ENCODE measurements around the gene EFCC1.

DNA sequence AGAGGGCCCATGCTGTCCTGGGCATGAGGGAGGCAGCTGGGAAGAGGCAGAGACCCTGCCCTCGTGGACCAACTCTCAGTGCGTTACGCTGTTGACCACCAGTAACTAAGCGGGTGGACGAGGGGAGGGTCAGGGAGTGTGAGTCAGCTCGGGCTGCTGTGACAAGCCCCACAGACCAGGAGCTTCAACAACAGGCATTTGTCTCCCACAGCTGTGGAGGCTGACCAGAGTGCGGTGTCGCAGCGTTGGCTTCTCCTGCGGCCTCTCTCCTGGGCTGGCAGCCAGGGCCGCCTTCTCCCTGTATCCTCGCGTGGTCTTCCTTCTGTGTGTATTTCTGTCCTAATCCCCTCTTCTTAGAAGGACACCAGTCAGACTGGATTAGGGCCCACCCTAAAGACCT lies 13.0 kb downstream of the EFCC1 start:
- TF ChIP-seq, protein P1, sequence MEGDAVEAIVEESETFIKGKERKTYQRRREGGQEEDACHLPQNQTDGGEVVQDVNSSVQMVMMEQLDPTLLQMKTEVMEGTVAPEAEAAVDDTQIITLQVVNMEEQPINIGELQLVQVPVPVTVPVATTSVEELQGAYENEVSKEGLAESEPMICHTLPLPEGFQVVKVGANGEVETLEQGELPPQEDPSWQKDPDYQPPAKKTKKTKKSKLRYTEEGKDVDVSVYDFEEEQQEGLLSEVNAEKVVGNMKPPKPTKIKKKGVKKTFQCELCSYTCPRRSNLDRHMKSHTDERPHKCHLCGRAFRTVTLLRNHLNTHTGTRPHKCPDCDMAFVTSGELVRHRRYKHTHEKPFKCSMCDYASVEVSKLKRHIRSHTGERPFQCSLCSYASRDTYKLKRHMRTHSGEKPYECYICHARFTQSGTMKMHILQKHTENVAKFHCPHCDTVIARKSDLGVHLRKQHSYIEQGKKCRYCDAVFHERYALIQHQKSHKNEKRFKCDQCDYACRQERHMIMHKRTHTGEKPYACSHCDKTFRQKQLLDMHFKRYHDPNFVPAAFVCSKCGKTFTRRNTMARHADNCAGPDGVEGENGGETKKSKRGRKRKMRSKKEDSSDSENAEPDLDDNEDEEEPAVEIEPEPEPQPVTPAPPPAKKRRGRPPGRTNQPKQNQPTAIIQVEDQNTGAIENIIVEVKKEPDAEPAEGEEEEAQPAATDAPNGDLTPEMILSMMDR (IDR thresholded peaks at IDR 0.05 in 2 of 3, conservative IDR thresholded peaks at IDR 0.05 in 1 of 3; ENCODE audit: borderline replicate concordance in 1 of 3, insufficient read depth in 1 of 3, low read depth in 2 of 3, low read length in 2 of 3): no peak
- TF ChIP-seq EZH2 (IDR thresholded peaks at IDR 0.05) (no peak), EGR1 (IDR thresholded peaks at IDR 0.05; ENCODE audit: low read depth) (no peak), POLR2AphosphoS5 (IDR thresholded peaks at IDR 0.05; ENCODE audit: low read depth, low read length) (no peak), ZFX (IDR thresholded peaks at IDR 0.05) (no peak), YY1 (IDR thresholded peaks at IDR 0.05; ENCODE audit: extremely low read depth, insufficient replicate concordance, low read depth, low read length) (no peak), SIN3A (IDR thresholded peaks at IDR 0.05; ENCODE audit: low read depth) (no peak), RAD21 (IDR thresholded peaks at IDR 0.05; ENCODE audit: low read depth) (no peak), EZH2phosphoT487 (IDR thresholded peaks at IDR 0.05; ENCODE audit: borderline replicate concordance) (no peak), CEBPB (IDR thresholded peaks at IDR 0.05; ENCODE audit: low read depth) (no peak), ELF1 (IDR thresholded peaks at IDR 0.05; ENCODE audit: borderline replicate concordance, low read depth) (no peak), POLR2A (IDR thresholded peaks at IDR 0.05; ENCODE audit: borderline replicate concordance, extremely low read depth, insufficient read depth, insufficient read length) (no peak)
- TF ChIP-seq, protein P2, sequence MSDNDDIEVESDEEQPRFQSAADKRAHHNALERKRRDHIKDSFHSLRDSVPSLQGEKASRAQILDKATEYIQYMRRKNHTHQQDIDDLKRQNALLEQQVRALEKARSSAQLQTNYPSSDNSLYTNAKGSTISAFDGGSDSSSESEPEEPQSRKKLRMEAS (IDR thresholded peaks at IDR 0.05): no peak
